GM23248 (cell line): Measurements from ENCODE around the gene SPRED3.

Experiments
- EZH2 ChIP-seq: fragments of 200-600 bp; sonication (generic); IDR thresholded peaks from 2 replicates; pipeline ENCODE4 v1.6.1; 2018; ENCODE audit warnings: antibody characterized with exemption, mild to moderate bottlenecking; ENCODE audit not compliant: insufficient read depth, poor library complexity, severe bottlenecking
- EZH2phosphoT487 ChIP-seq: fragments of 200-600 bp; sonication (generic); IDR thresholded peaks from 2 replicates; pipeline ENCODE4 v1.6.1; 2018; ENCODE audit warnings: antibody characterized with exemption, moderate library complexity, mild to moderate bottlenecking, low read depth; ENCODE audit not compliant: insufficient read depth

- no peak for TF ChIP-seq EZH2phosphoT487
- no peak for TF ChIP-seq EZH2
These were observed 2.1 kb upstream of the SPRED3 start for GRCh38 chr19:38386300-38386970.
